T-helper 9 cell (primary cell): ENCODE results near the gene IFRD2.
"Not testable (repeated sequence)": the region's sequence is repeated elsewhere in the genome, so short reads cannot be mapped to it uniquely, and the experiment has no call there.

Experiments
- DNase-seq: peaks from one replicate; pipeline ENCODE4 v3.0.0-alpha.2; 2020

IFRD2 gene

DNA sequence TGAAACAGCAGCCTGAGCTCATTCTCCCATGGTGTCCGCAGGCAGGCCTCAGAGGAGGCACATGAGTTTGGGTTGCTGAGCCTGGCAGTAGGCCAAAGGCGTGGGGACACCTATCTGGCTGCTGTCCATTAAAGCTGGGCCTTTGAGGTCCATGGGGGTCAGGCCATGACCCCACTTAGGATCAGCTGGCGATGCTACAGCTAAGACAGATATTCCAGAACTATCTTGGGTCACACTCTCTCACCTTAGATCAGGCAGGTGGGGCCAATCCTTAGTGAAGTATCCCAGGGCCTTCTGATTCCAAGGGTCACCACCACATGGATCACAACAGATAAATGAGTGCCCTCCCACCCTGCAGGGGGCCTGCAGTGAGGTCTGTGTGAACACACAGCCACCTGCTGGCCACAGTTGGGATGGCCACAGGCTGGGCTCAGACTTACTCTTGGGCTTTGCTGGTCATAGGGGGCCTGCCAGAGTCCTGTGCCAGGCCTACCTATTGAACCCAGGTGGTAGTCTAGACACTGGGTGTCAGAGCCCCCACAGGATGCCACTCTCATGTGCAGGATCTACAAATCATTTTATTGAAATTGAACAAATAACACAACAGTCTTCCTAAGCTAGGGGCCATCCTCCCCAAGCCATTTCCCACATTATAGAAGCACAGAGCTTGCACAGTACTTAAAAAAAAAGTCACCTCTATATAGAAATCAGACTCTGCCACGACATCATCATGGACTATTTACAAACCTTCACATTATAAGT is 32.3 kb upstream of the IFRD2 start:
- peak; percentile 51 for DNase-seq

DNA sequence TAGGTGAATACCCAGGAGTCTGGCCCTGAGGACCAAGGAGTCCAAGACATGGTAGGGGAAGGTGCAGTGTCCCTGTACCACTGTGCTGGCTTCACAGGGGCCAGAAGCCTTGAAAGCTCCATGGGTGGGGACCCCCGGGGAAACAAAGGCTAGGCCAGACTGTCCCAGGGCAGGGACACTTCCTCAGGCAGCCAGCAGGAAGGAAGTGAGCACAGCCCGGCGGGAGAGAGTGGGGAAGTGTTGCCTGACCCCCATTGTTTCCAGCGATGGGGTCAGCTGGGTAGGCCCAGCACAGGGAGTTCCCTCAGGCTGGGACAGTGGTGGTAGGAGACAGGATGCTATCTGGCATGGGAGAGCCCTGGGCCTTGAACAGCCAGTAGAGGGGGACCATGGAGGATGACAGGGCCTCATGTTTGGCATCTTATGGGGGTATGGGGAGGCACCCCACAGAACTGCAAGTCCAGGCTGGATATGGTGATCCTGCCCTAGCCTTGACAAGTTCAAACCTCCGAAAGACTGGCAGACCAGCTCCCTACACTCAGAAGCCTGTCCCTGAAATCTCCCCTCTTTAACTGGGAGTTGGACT is 31.5 kb upstream of the IFRD2 start:
- DNase-seq, result no peak

GRCh38 chr3:50323092-50323600 is 30.9 kb upstream of the IFRD2 start:
- DNase-seq, result no peak

DNA sequence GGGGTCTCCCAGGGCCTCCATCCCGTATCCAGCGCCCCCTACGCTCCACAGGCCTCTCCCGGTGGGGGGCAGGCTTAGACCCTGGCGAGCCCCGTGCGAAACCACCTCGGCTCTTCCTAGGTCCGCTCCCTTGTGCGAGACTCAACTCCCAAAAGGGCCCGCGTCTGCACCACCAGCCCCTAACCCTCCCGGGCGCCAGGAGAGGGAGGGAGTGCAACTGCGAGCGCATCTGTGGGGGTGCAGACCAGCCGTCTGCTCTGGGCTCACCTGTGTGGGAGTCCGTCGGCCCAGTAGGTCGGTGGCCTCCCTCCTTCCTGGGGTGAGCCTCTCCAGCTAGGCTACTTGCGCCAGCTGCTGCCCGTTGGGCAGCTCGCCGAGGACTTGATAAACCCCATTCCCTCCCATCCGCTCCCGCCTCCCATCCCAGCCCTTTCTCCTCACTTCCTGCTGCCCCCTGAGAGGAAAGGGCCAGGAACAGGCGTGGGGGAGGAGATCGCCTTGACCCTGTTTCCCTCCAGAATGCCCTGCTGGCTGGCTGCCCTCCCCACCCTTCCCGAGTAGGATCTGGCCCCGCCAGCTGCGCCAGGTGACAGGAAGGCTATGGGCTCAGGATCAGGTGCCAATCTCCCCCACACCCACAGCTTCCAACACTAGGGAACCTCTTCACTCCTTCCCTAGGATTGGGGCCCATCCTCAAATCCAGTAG is 30.3 kb upstream of the IFRD2 start, which contains the start of gene HYAL2:
Gene HYAL2, minus strand, starts transcription at position 360 of the 706 bp plus-strand sequence. CDS start 2,256 bp downstream, outside the sequence.
- no peak for DNase-seq

- DNase-seq, result no peak
Observed at GRCh38 chr3:50322115-50322385, 29.8 kb upstream of the IFRD2 start.

DNA sequence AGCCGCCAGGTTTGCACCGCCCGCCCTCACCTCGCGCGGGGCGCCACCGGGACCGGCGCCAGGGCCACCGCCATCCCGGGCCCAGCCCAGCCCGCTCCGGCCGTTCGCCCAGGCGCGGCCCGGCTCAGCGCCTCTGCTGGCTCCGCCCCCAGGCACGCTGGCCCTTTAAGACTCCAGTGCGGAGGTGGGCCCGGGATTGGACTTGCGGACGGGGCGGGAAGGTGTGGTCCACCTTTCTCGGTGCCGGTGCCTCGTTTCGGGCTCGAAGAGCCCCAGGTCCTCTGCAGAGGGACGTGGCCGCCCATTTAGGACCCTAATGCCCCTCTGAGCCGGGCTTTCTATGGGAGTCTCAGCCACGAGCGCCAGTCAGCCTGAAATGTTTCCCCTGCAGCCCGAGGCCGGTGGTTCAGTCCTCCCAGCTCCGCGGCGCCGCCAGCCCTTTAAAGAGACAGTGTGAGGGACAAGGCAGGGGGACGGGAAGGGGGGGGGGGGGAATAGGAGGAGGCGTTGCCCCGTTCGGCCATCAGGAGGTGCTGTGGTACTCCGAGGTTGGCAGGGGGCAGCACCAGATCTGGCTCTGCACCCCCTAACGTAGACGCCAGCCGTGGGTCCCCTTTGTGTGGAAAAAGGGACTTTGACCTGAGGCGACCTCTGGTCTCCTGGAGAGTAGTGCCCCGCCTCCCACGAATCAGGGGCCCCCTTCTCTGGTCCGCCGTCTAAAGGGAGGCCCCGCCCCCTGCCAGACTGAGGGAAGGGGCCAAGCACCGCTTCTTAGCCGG is 29.3 kb upstream of the IFRD2 start:
- peak; percentile 70 for DNase-seq

GRCh38 chr3:50320853-50321335 is 28.7 kb upstream of the IFRD2 start:
- peak; percentile 45 for DNase-seq

GRCh38 chr3:50319894-50320625 is 27.8 kb upstream of the IFRD2 start:
- DNase-seq, result no peak

- no peak for DNase-seq
Observed at GRCh38 chr3:50319181-50319893, 27.1 kb upstream of the IFRD2 start.

GRCh38 chr3:50318615-50319014 is 26.4 kb upstream of the IFRD2 start:
- no peak for DNase-seq

- DNase-seq, result no peak
Observed at GRCh38 chr3:50318163-50318562, 25.9 kb upstream of the IFRD2 start.

DNA sequence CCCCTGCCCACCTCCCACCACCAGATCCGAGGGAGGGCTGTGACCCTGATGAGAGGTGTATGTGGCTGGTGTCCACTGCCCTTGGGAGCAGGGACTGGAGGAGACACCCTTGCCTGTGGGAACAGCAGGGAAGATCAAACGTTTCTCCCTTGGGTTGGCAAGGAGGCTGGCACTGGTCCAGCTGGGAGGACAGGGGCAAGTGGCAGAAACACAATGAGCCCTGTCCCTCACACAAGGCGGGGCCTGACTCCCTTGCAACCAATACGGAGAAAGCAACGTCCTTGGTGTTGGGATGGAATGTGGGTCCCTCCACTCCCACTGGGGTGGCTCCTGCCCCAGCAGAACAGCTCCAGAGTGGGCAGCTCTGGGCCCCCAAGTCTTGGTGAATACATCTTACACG is 25.1 kb upstream of the IFRD2 start:
- no peak for DNase-seq

DNA sequence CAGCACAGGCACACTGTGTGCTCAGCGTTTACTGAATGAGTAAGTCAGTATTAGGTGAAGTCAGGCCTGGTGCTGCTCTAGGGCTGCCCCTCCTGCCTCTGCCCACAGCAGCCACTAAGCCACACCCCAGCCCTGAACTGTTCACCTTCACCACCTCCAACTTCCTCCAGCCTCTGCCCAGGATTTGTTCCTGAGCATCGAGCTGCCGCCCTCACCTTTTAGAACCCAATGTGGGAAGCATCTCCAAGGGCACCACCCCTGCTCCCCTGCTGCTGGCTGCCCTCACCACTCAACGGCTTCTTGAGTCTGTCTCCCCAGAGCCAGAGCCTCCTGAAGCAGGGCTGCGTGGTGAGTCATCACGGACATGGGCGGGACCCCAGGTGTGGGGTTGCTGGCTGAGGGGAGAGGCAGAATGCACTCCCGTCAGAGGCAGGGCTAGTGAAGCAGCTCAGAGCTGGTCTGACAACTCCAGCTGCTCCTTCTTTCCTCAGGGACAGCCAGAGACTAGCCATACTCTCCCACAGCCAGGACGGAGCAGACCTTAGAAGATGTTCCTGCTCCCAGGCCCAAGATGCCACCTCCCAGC is 24.5 kb upstream of the IFRD2 start:
- peak; percentile 73 for DNase-seq

- DNase-seq, result no peak
Observed at GRCh38 chr3:50314816-50315215, 22.6 kb upstream of the IFRD2 start.

GRCh38 chr3:50314342-50314741 is 22.1 kb upstream of the IFRD2 start:
- no peak for DNase-seq

- DNase-seq, result not testable (repeated sequence)
Observed at GRCh38 chr3:50312041-50312440, 19.8 kb upstream of the IFRD2 start.

GRCh38 chr3:50304601-50305000 is 12.4 kb upstream of the IFRD2 start:
- no peak for DNase-seq

GRCh38 chr3:50303013-50303815 is 11.0 kb upstream of the IFRD2 start, which contains the start of gene HYAL1:
Gene HYAL1, minus strand, starts transcription at chr3:50303574. Its CDS starts 618 bp downstream, at chr3:50302956.
- no peak for DNase-seq

- no peak for DNase-seq
Observed at GRCh38 chr3:50302095-50303012, 10.1 kb upstream of the IFRD2 start.
